IMR-90 (cell line): Measurements from ENCODE around the gene STX5. TPM values are rescaled to one million over a fixed set of nuclear protein-coding genes. Genes with fewer than 3 reads are reported as not detected.

Source experiments
- ATAC-seq: fragments of 200-7000 bp; cut with Tn5 transposase; 2 replicates; pipeline ENCODE4 v1.9.1; 2020; ENCODE audit warnings: low read depth, mild to moderate bottlenecking, moderate library complexity
- BruUV-seq: library from RNA; stranded (reverse); fragments of 400-500 nt; replicated peaks from 2 replicates; lab custom pipeline; 2021; lab: Mats Ljungman, UMichigan
- CTCF ChIA-PET: fragments of 300-600 bp; formaldehyde crosslinking; extraction: SDS; loops from one replicate; lab custom pipeline; 2021; ENCODE audit warnings: antibody characterized with exemption; lab: Yijun Ruan, JAX
- POLR2A ChIA-PET: fragments of 300-600 bp; sonication (Branson Sonifier 250); formaldehyde crosslinking; loops from one replicate; lab custom pipeline; 2022; ENCODE audit warnings: antibody characterized with exemption; ENCODE audit not compliant: unreplicated experiment; lab: Charles Lee
- DNase-seq: peaks from one replicate; pipeline ENCODE4 v3.0.0; 2013
- H2AFZ ChIP-seq: replicated peaks from 2 replicates; pipeline ENCODE3; 2013; ENCODE audit warnings: low read length, mild to moderate bottlenecking; ENCODE audit not compliant: poor library complexity
- H2AK5ac ChIP-seq: 2 replicates; pipeline ENCODE4 v1.6.1; 2013; ENCODE audit warnings: low read depth, low read length, inconsistent platforms
- H2AK9ac ChIP-seq: replicated peaks from 2 replicates; pipeline ENCODE3; 2013; ENCODE audit warnings: mild to moderate bottlenecking, low read depth, low read length, moderate library complexity; ENCODE audit not compliant: poor library complexity
- H2BK120ac ChIP-seq: 2 replicates; pipeline ENCODE4 v1.6.1; 2013; ENCODE audit warnings: low read depth, low read length, inconsistent platforms
- H2BK15ac ChIP-seq: 3 replicates; pipeline ENCODE4 v1.6.1; 2013; ENCODE audit warnings: low read depth, low read length, inconsistent platforms
- H2BK20ac ChIP-seq: 2 replicates; pipeline ENCODE4 v1.6.1; 2013; ENCODE audit warnings: low read depth, mild to moderate bottlenecking, inconsistent platforms, low read length, moderate library complexity
- H2BK5ac ChIP-seq: 2 replicates; pipeline ENCODE4 v1.6.1; 2013; ENCODE audit warnings: mild to moderate bottlenecking, low read depth, low read length, inconsistent platforms; ENCODE audit not compliant: poor library complexity, severe bottlenecking
- H3K14ac ChIP-seq: replicated peaks from 2 replicates; pipeline ENCODE4 v1.6.1; 2013; ENCODE audit warnings: low read depth, low read length, inconsistent platforms
- H3K18ac ChIP-seq: 2 replicates; pipeline ENCODE4 v1.6.1; 2013; ENCODE audit warnings: low read depth, low read length, control low read depth
- H3K23ac ChIP-seq: 2 replicates; pipeline ENCODE4 v1.6.1; 2013; ENCODE audit warnings: low read depth, low read length, inconsistent platforms
- H3K27ac ChIP-seq: 2 replicates; pipeline ENCODE4 v1.5.1; 2013; ENCODE audit warnings: mild to moderate bottlenecking, control low read depth, low read length; ENCODE audit not compliant: insufficient read depth
- H3K27me3 ChIP-seq: 2 replicates; pipeline ENCODE4 v1.6.1; 2013; ENCODE audit warnings: low read length; ENCODE audit not compliant: control insufficient read depth, insufficient read depth
- H3K36me3 ChIP-seq: 2 replicates; pipeline ENCODE4 v1.6.1; 2013; ENCODE audit warnings: low read length, mixed read lengths; ENCODE audit not compliant: control insufficient read depth, insufficient read depth
- H3K4ac ChIP-seq: 2 replicates; pipeline ENCODE4 v1.6.1; 2013; ENCODE audit warnings: low read depth, low read length, inconsistent platforms
- H3K4me1 ChIP-seq: 2 replicates; pipeline ENCODE4 v1.6.1; 2013; ENCODE audit warnings: low read length, mixed read lengths; ENCODE audit not compliant: control insufficient read depth, insufficient read depth
- H3K4me2 ChIP-seq: 2 replicates; pipeline ENCODE4 v1.6.1; 2013; ENCODE audit warnings: low read depth, mild to moderate bottlenecking, control low read depth, low read length, moderate library complexity
- H3K4me3 ChIP-seq: 2 replicates; pipeline ENCODE4 v1.5.1; 2013; ENCODE audit warnings: low read depth, mild to moderate bottlenecking, control low read depth, low read length, moderate library complexity; ENCODE audit not compliant: insufficient read depth
- H3K56ac ChIP-seq: 2 replicates; pipeline ENCODE4 v1.6.1; 2013; ENCODE audit warnings: low read length, inconsistent platforms; ENCODE audit not compliant: insufficient read depth; ENCODE audit errors: extremely low read depth
- H3K79me1 ChIP-seq, 2 experiments: 2 replicates each; pipeline ENCODE4 v1.6.1; 2013; ENCODE audit warnings: low read length in 2 of 2, inconsistent platforms in 1 of 2, low read depth in 1 of 2
- H3K9ac ChIP-seq: 2 replicates; pipeline ENCODE4 v1.6.1; 2013; ENCODE audit warnings: low read depth, low read length, control low read depth
- H3K9me1 ChIP-seq: 2 replicates; pipeline ENCODE4 v1.6.1; 2013; ENCODE audit warnings: low read length, inconsistent platforms; ENCODE audit not compliant: insufficient read depth
- H3K9me3 ChIP-seq: 2 replicates; pipeline ENCODE4 v1.6.1; 2013; ENCODE audit warnings: low read length; ENCODE audit not compliant: control insufficient read depth, insufficient read depth
- H4K20me1 ChIP-seq: 2 replicates; pipeline ENCODE4 v1.6.1; 2013; ENCODE audit warnings: low read length, inconsistent platforms; ENCODE audit not compliant: insufficient read depth
- H4K5ac ChIP-seq: 2 replicates; pipeline ENCODE4 v1.6.1; 2013; ENCODE audit warnings: mild to moderate bottlenecking, low read depth, low read length, control low read depth
- H4K8ac ChIP-seq, 2 experiments: 2 replicates each; pipeline ENCODE4 v1.6.1; 2013; ENCODE audit warnings: low read depth in 2 of 2, low read length in 2 of 2, control low read depth in 1 of 2, inconsistent platforms in 1 of 2
- H4K91ac ChIP-seq: 2 replicates; pipeline ENCODE4 v1.6.1; 2013; ENCODE audit warnings: low read depth, low read length, inconsistent platforms; ENCODE audit not compliant: insufficient read depth
- BHLHE40 ChIP-seq: fragments of 150-350 bp; IDR thresholded peaks from 2 replicates; pipeline ENCODE4 v1.6.1; 2016; ENCODE audit warnings: mild to moderate bottlenecking, low read depth, low read length
- CHD1 ChIP-seq: IDR thresholded peaks from 2 replicates; pipeline ENCODE4 v1.6.1; 2012; ENCODE audit warnings: low read depth, low read length, improper control_type of control experiment
- CTCF ChIP-seq: conservative IDR thresholded peaks from 2 replicates; pipeline ENCODE4 v1.5.1; 2012; ENCODE audit warnings: mild to moderate bottlenecking, low read depth, low read length, improper control_type of control experiment
- FOS ChIP-seq: fragments of 150-350 bp; IDR thresholded peaks from 2 replicates; pipeline ENCODE4 v1.6.1; 2016; ENCODE audit warnings: low read depth, low read length
- MAFK ChIP-seq: IDR thresholded peaks from 2 replicates; pipeline ENCODE4 v1.6.1; 2012; ENCODE audit warnings: low read depth, low read length, improper control_type of control experiment
- MAZ ChIP-seq: IDR thresholded peaks from 2 replicates; pipeline ENCODE4 v1.6.1; 2012; ENCODE audit warnings: low read depth, mild to moderate bottlenecking, low read length, improper control_type of control experiment, moderate library complexity, borderline replicate concordance
- MXI1 ChIP-seq: IDR thresholded peaks from 2 replicates; pipeline ENCODE4 v1.6.1; 2012; ENCODE audit warnings: low read depth, mild to moderate bottlenecking, low read length, moderate library complexity, borderline replicate concordance
- POLR2A ChIP-seq: IDR thresholded peaks from 2 replicates; pipeline ENCODE4 v1.6.1; 2012; ENCODE audit warnings: mild to moderate bottlenecking, low read depth, low read length
- RAD21 ChIP-seq: IDR thresholded peaks from 2 replicates; pipeline ENCODE4 v1.6.1; 2012; ENCODE audit warnings: low read length, improper control_type of control experiment
- RCOR1 ChIP-seq: IDR thresholded peaks from 2 replicates; pipeline ENCODE4 v1.6.1; 2012; ENCODE audit warnings: mild to moderate bottlenecking, low read length, improper control_type of control experiment; ENCODE audit not compliant: insufficient replicate concordance
- RFX5 ChIP-seq: IDR thresholded peaks from 2 replicates; pipeline ENCODE4 v1.8.0; 2012; ENCODE audit warnings: low read depth, mild to moderate bottlenecking, low read length, moderate library complexity
- SMC3 ChIP-seq: fragments of 150-350 bp; IDR thresholded peaks from 2 replicates; pipeline ENCODE4 v1.6.1; 2016; ENCODE audit warnings: low read depth, mild to moderate bottlenecking, antibody characterized with exemption, low read length, moderate library complexity
- USF2 ChIP-seq: fragments of 150-350 bp; IDR thresholded peaks from 2 replicates; pipeline ENCODE4 v1.6.1; 2017; ENCODE audit warnings: mild to moderate bottlenecking, antibody characterized with exemption, low read length, low read depth
- WGBS, 2 experiments: methylation state at CpG; one replicate each; pipeline versions ENCODE4 v1.1.5 to v1.1.7; 2013; ENCODE audit warnings: missing lambda C conversion rate in 2 of 2; ENCODE audit not compliant: insufficient read length in 1 of 2; ENCODE audit errors: extremely low coverage in 2 of 2; 5-methylcytosine and 5-hydroxymethylcytosine counted together
- dilution Hi-C: fragments of 300-500 bp; cut with HindIII; formaldehyde crosslinking; loops from one replicate; pipeline ENCODE4 v1.14.3; 2018; ENCODE audit warnings: low sequenced_read_pairs; ENCODE audit not compliant: unreplicated experiment
- in situ Hi-C: fragments of 300-500 bp; cut with MboI; formaldehyde crosslinking; loops from 3 replicates; pipeline ENCODE4 v1.14.3; 2019; ENCODE audit warnings: low sequenced_read_pairs, inconsistent platforms, mixed read lengths
- intact Hi-C: fragments of 100-400 bp; cut with micrococcal nuclease; formaldehyde crosslinking; loops from 2 replicates; pipeline ENCODE4 v1.10.0; 2022
- polyA plus RNA-seq, 3 experiments: library from polyadenylated mRNA; depleted of rRNA; stranded (reverse); fragments of >200 nt; gene quantifications; 2 replicates each; pipeline ENCODE4 v1.2.3, GENCODE V29; 2012; ENCODE audit warnings: low replicate concordance in 1 of 3
- total RNA-seq: library from RNA; depleted of rRNA; stranded (reverse); fragments of >200 nt; gene quantifications from 2 replicates; pipeline ENCODE4 v1.2.3, GENCODE V29; 2012

The STX5 gene
- total and polyA plus RNA-seq, 2 of the 4 experiments (the other 2 are of a cell fraction), result 43.1 to 49.5 TPM

GRCh38 chr11:62841361-62842170 lies 9.7 kb upstream of the STX5 start:
- peak; percentile 100 for DNase-seq
- H2AK9ac ChIP-seq, result peak overlapping the region; percentile 70
- TF ChIP-seq MAFK (no peak), FOS (no peak), RCOR1 (no peak), MAZ (peak; percentile 89), CHD1 (peak; percentile 82; the same call in 1 of the 2 replicates), RAD21 (no peak), SMC3 (no peak), USF2 (peak; percentile 44), BHLHE40 (no peak), MXI1 (peak; percentile 87), CTCF (no peak), RFX5 (no peak), POLR2A (peak; percentile 99)

More at GRCh38 chr11:62841361-62842170, 9.7 kb upstream of the STX5 start:
- intact Hi-C loops, result loop anchor here (1.0 to 2.0 kb wide), 2 partner anchors 21 to 40 kb away; no protein-coding TSS in a partner anchor
- H4K5ac ChIP-seq, result peak overlapping the region; percentile 97
- peak overlapping the region; percentile 93; the same call in 1 of the 3 replicates for H2BK15ac ChIP-seq
- peak overlapping the region; percentile 84 for H2AFZ ChIP-seq
- H3K79me1 ChIP-seq, result peaks cover 5 to 20% of the 10 kb centered on the region in 2 experiments; a peak in 1 of 4 replicates
- H2BK20ac ChIP-seq, result peak overlapping the region; percentile 77
- peak overlapping the region; percentile 98 for H2BK5ac ChIP-seq
- H3K4me3 ChIP-seq, result peak overlapping the region; percentile 26
- 0% methylated on average over 14 of the region's 33 CpGs; no CpG with 5 or more reads in 1 of the 2 experiments for WGBS, 2 experiments
- H4K91ac ChIP-seq, result peak overlapping the region; percentile 94
- no peak overlapping the region; the same call in 1 of the 2 replicates for H2AK5ac ChIP-seq
- peak overlapping the region; percentile 97 for H3K27ac ChIP-seq
- peak overlapping the region; percentile 86 for H3K9ac ChIP-seq
- H3K56ac ChIP-seq, result peak overlapping the region; percentile 96
- H4K8ac ChIP-seq, result peak overlapping the region; percentile 98 to 99
- peak overlapping the region; percentile 92; the same call in 1 of the 2 replicates for H3K14ac ChIP-seq
- ChIA-PET CTCF (interaction anchor here (1.0 kb wide), 1 partner anchor 55 kb away, joined by 3 read pairs; no protein-coding TSS in a partner anchor), POLR2A (interaction anchor here (0.6 to 2.1 kb wide), 13 partner anchors 9 to 481 kb away, joined by 3 to 16 read pairs (median 6); partner anchors contain the start of genes HNRNPUL2, INTS5, SLC3A2 and STX5)
- dilution Hi-C loops, result no loop called here
- H4K20me1 ChIP-seq, result no peaks in the 10 kb centered on the region; the same call in none of the 2 replicates
- peak overlapping the region; percentile 91 for H3K4ac ChIP-seq
- H3K9me3 ChIP-seq, result no peaks in the 10 kb centered on the region
- peak overlapping the region; percentile 80 for H2BK120ac ChIP-seq
- H3K23ac ChIP-seq, result peak overlapping the region; percentile 92; the same call in 1 of the 2 replicates
- peak overlapping the region; percentile 81 for H3K4me2 ChIP-seq
- H3K36me3 ChIP-seq, result no peaks in the 10 kb centered on the region; the same call in 1 of the 2 replicates
- H3K9me1 ChIP-seq, result no peaks in the 10 kb centered on the region
- peak; percentile 75 for ATAC-seq
- peak overlapping the region; percentile 87 for H3K18ac ChIP-seq
- in situ Hi-C loops, result no loop called here
- no peaks in the 10 kb centered on the region for H3K27me3 ChIP-seq
- peaks cover 8% of the 10 kb centered on the region for H3K4me1 ChIP-seq
- TSS peak; percentile 99 for BruUV-seq
